SK-N-SH (cell line): ENCODE results near the gene MAP3K4. TPM values are rescaled to one million over a fixed set of nuclear protein-coding genes. Genes with fewer than 3 reads are reported as not detected.

Experiments
- CTCF ChIA-PET: fragments of 300-600, 350-600 bp; formaldehyde crosslinking; extraction: SDS; loops from one replicate; lab custom pipeline; 2021; lab: Yijun Ruan, JAX
- POLR2A ChIA-PET: fragments of 350-600 bp; sonication (Branson Sonifier 250); formaldehyde crosslinking; extraction: SDS; loops from one replicate; lab custom pipeline; 2020; ENCODE audit warnings: antibody characterized with exemption, inconsistent platforms; lab: Yijun Ruan, JAX
- DNase-seq: peaks from one replicate; pipeline ENCODE4 v3.0.0; 2012
- H2AFZ ChIP-seq: fragments of 200-600 bp; sonication (generic); 2 replicates; pipeline ENCODE4 v1.8.1; 2016; ENCODE audit warnings: antibody characterized with exemption, mild to moderate bottlenecking, low read depth
- H3F3A ChIP-seq: fragments of 200-600 bp; sonication (generic); replicated peaks from 2 replicates; pipeline ENCODE3; 2016; ENCODE audit warnings: antibody characterized with exemption, mild to moderate bottlenecking; ENCODE audit not compliant: insufficient read depth
- H3K27ac ChIP-seq, 2 experiments: fragments of 200-500 bp in 1 of 2; fragments of 200-600 bp in 1 of 2; sonication (Bioruptor generic) in 1 of 2; sonication (generic), shearing (Covaris generic) in 1 of 2; 2 replicates each; pipeline versions ENCODE4 v1.5.1 to v1.6.1; 2014 to 2016; ENCODE audit warnings: low read depth in 2 of 2, inconsistent platforms in 1 of 2, low read length in 1 of 2, mild to moderate bottlenecking in 1 of 2, mixed read lengths in 1 of 2
- H3K27me3 ChIP-seq: fragments of 200-600 bp; sonication (generic), shearing (Covaris generic); 2 replicates; pipeline ENCODE4 v1.6.1; 2016; ENCODE audit warnings: mixed run types; ENCODE audit not compliant: insufficient read depth
- H3K36me3 ChIP-seq, 2 experiments: fragments of 200-500 bp in 1 of 2; fragments of 200-600 bp in 1 of 2; sonication (Bioruptor generic) in 1 of 2; sonication (generic) in 1 of 2; replicated peaks in 1 of 2; 2 replicates each; pipeline versions ENCODE3 to v1.5.1; 2014 to 2016; ENCODE audit warnings: low read length in 1 of 2, mild to moderate bottlenecking in 1 of 2; ENCODE audit not compliant: insufficient read depth in 2 of 2, control insufficient read depth in 1 of 2
- H3K4me1 ChIP-seq, 2 experiments: fragments of 200-500 bp in 1 of 2; fragments of 200-600 bp in 1 of 2; sonication (Bioruptor generic) in 1 of 2; sonication (generic), shearing (Covaris generic) in 1 of 2; 2 replicates each; pipeline versions ENCODE4 v1.5.1 to v1.6.1; 2014 to 2016; ENCODE audit warnings: low read depth in 1 of 2, low read length in 1 of 2, mixed run types in 1 of 2; ENCODE audit not compliant: insufficient read depth in 2 of 2, control insufficient read depth in 1 of 2
- H3K4me2 ChIP-seq: fragments of 200-600 bp; sonication (generic), shearing (Covaris generic); 2 replicates; pipeline ENCODE4 v1.6.1; 2017; ENCODE audit warnings: mixed run types
- H3K4me3 ChIP-seq, 2 experiments: fragments of 200-500 bp in 1 of 2; fragments of 200-600 bp in 1 of 2; sonication (Bioruptor generic) in 1 of 2; sonication (generic), shearing (Covaris generic) in 1 of 2; 2 replicates each; pipeline versions ENCODE4 v1.5.1 to v1.8.1; 2014 to 2016; ENCODE audit warnings: low read depth in 2 of 2, inconsistent platforms in 1 of 2, low read length in 1 of 2, mild to moderate bottlenecking in 1 of 2, mixed read lengths in 1 of 2, moderate library complexity in 1 of 2
- H3K79me2 ChIP-seq: fragments of 200-600 bp; sonication (generic); 2 replicates; pipeline ENCODE4 v1.8.1; 2017; ENCODE audit warnings: mild to moderate bottlenecking; ENCODE audit not compliant: insufficient read depth
- H3K9ac ChIP-seq: fragments of 200-600 bp; sonication (generic); 2 replicates; pipeline ENCODE4 v1.6.1; 2017; ENCODE audit warnings: mixed run types
- H3K9me2 ChIP-seq: fragments of 200-600 bp; sonication (generic); 2 replicates; pipeline ENCODE4 v1.6.1; 2017; ENCODE audit warnings: mixed run types
- H3K9me3 ChIP-seq: fragments of 200-600 bp; sonication (generic); 2 replicates; pipeline ENCODE4 v1.6.1; 2017; ENCODE audit warnings: mixed run types, mild to moderate bottlenecking, moderate library complexity
- H4K20me1 ChIP-seq: fragments of 200-600 bp; sonication (generic); 2 replicates; pipeline ENCODE4 v1.6.1; 2017; ENCODE audit warnings: mild to moderate bottlenecking, mixed run types; ENCODE audit not compliant: insufficient read depth
- CTCF ChIP-seq: fragments of 200-600 bp; sonication (generic); IDR thresholded peaks from 2 replicates; pipeline ENCODE4 v1.6.1; 2017; ENCODE audit warnings: antibody characterized with exemption, mild to moderate bottlenecking, moderate library complexity
- ELF1 ChIP-seq: IDR thresholded peaks from 2 replicates; pipeline ENCODE4 v1.4.0; 2012
- EP300 ChIP-seq, 2 experiments: IDR thresholded peaks; 2 replicates each; pipeline versions ENCODE4 v1.4.0 to v1.6.1; 2012; ENCODE audit warnings: borderline replicate concordance in 1 of 2, low read depth in 1 of 2, low read length in 1 of 2
- EZH2phosphoT487 ChIP-seq: fragments of 200-600 bp; sonication (generic); IDR thresholded peaks from 2 replicates; pipeline ENCODE4 v1.6.1; 2017; ENCODE audit warnings: low read depth, mixed run types, mild to moderate bottlenecking, antibody characterized with exemption, moderate library complexity, borderline replicate concordance
- FOSL2 ChIP-seq: IDR thresholded peaks from 2 replicates; pipeline ENCODE4 v1.4.0; 2012; ENCODE audit warnings: low read depth, mild to moderate bottlenecking, moderate library complexity, borderline replicate concordance
- GATA2 ChIP-seq: sonication (generic); formaldehyde crosslinking; IDR thresholded peaks from 2 replicates; pipeline ENCODE4 v1.5.0; 2020; ENCODE audit warnings: mild to moderate bottlenecking, missing genetic modification reagents
- IRF3 ChIP-seq: fragments of 150-350 bp; IDR thresholded peaks from 2 replicates; pipeline ENCODE4 v1.6.1; 2016; ENCODE audit warnings: mild to moderate bottlenecking, low read depth, low read length
- MAX ChIP-seq: IDR thresholded peaks from 2 replicates; pipeline ENCODE4 v1.4.0; 2012; ENCODE audit warnings: low read depth
- MXI1 ChIP-seq: IDR thresholded peaks from 2 replicates; pipeline ENCODE4 v1.6.1; 2012; ENCODE audit warnings: mild to moderate bottlenecking, low read depth, low read length, improper control_type of control experiment
- PBX3 ChIP-seq: IDR thresholded peaks from 2 replicates; pipeline ENCODE4; 2012
- POLR2AphosphoS5 ChIP-seq: IDR thresholded peaks from 2 replicates; pipeline ENCODE4 v1.6.1; 2012; ENCODE audit warnings: low read depth, low read length
- REST ChIP-seq: IDR thresholded peaks from 2 replicates; pipeline ENCODE4 v1.6.1; 2012; ENCODE audit warnings: mild to moderate bottlenecking, low read depth, low read length, moderate library complexity
- RXRA ChIP-seq: IDR thresholded peaks from 2 replicates; pipeline ENCODE4 v1.4.0; 2012; ENCODE audit warnings: low read depth, mild to moderate bottlenecking, borderline replicate concordance
- SMC3 ChIP-seq: IDR thresholded peaks from 2 replicates; pipeline ENCODE4 v1.6.1; 2012; ENCODE audit warnings: low read depth, low read length, improper control_type of control experiment
- TCF12 ChIP-seq: IDR thresholded peaks from 2 replicates; pipeline ENCODE4 v1.4.0; 2012
- USF1 ChIP-seq: IDR thresholded peaks from 2 replicates; pipeline ENCODE4 v1.4.0; 2012; ENCODE audit warnings: low read depth, borderline replicate concordance
- USF2 ChIP-seq: fragments of 150-350 bp; IDR thresholded peaks from 2 replicates; pipeline ENCODE4 v1.6.1; 2017; ENCODE audit warnings: antibody characterized with exemption, low read length, low read depth, borderline replicate concordance
- YY1 ChIP-seq: IDR thresholded peaks from 2 replicates; pipeline ENCODE4 v1.4.0; 2012; ENCODE audit warnings: low read depth, mild to moderate bottlenecking
- ZBTB33 ChIP-seq: IDR thresholded peaks from 2 replicates; pipeline ENCODE4 v1.4.0; 2012; ENCODE audit warnings: low read depth, borderline replicate concordance
- WGBS: methylation state at CpG from one replicate; pipeline ENCODE4 v1.1.6; 2017; ENCODE audit warnings: low lambda C conversion rate; 5-methylcytosine and 5-hydroxymethylcytosine counted together
- polyA plus RNA-seq, 3 experiments: library from polyadenylated mRNA; depleted of rRNA; stranded (reverse); fragments of >200 nt; gene quantifications; 2 replicates each; pipeline ENCODE4 v1.2.3, GENCODE V29; 2012

MAP3K4 gene
- polyA plus RNA-seq, 1 of the 3 experiments (the other 2 are of a cell fraction), result 6.8 TPM

GRCh38 chr6:161076181-161076677 is 84.7 kb downstream of the MAP3K4 start:
- peaks cover 0 to 4% of the 10 kb centered on the region in 2 experiments; a peak in 2 of 4 replicates for H3K4me1 ChIP-seq
- H2AFZ ChIP-seq, result no peak overlapping the region
- H3K4me2 ChIP-seq, result no peak overlapping the region
- H4K20me1 ChIP-seq, result no peaks in the 10 kb centered on the region
- ChIA-PET POLR2A (no interaction called here), CTCF (interaction anchor here (0.8 to 1.2 kb wide), 2 partner anchors 26 to 299 kb away, joined by 3 to 4 read pairs; no protein-coding TSS in a partner anchor)
- H3K9me3 ChIP-seq, result no peaks in the 10 kb centered on the region
- H3F3A ChIP-seq, result peaks cover 3% of the 10 kb centered on the region
- no peak overlapping the region for H3K27ac ChIP-seq
- TF ChIP-seq CTCF (no peak), REST (no peak), GATA2 (CRISPR knock-in tag) (no peak), MAX (no peak), FOSL2 (no peak), ELF1 (no peak), YY1 (no peak), SMC3 (no peak), EP300 (IDR thresholded peaks at IDR 0.05; ENCODE audit: borderline replicate concordance in 1 of 2, low read depth in 1 of 2, low read length in 1 of 2) (no peak), ZBTB33 (no peak), USF1 (no peak), MXI1 (no peak), USF2 (no peak), EZH2phosphoT487 (no peak), RXRA (no peak), IRF3 (no peak), TCF12 (no peak), POLR2AphosphoS5 (no peak), PBX3 (no peak)
- 98% methylated on average over 8 of the region's 8 CpGs for WGBS
- H3K4me3 ChIP-seq, result no peak overlapping the region
- H3K9me2 ChIP-seq, result no peaks in the 10 kb centered on the region
- H3K27me3 ChIP-seq, result no peaks in the 10 kb centered on the region
- no peak overlapping the region for H3K9ac ChIP-seq
- no peaks in the 10 kb centered on the region for H3K79me2 ChIP-seq
- H3K36me3 ChIP-seq, result peaks cover 7 to 20% of the 10 kb centered on the region in 2 experiments
- no peak for DNase-seq
